Muscle layer of colon (tissue), 2 donors: ENCODE results near the gene GPR142.
"Not testable (repeated sequence)": the region's sequence is repeated elsewhere in the genome, so short reads cannot be mapped to it uniquely, and the experiment has no call there.

Experiments
- H3K27ac ChIP-seq: one replicate; pipeline ENCODE4 v1.7.0; 2013; ENCODE audit warnings: low read depth, mild to moderate bottlenecking, low read length, moderate library complexity
- H3K27me3 ChIP-seq, 2 donors: one replicate each; pipeline ENCODE4 v1.7.0; 2013; ENCODE audit warnings: low read length in 2 of 2, mild to moderate bottlenecking in 2 of 2; ENCODE audit not compliant: insufficient read depth in 2 of 2, control insufficient read depth in 1 of 2
- H3K36me3 ChIP-seq: one replicate; pipeline ENCODE4 v1.7.0; 2013; ENCODE audit warnings: mild to moderate bottlenecking, low read length; ENCODE audit not compliant: insufficient read depth
- H3K4me1 ChIP-seq: one replicate; pipeline ENCODE4 v1.7.0; 2013; ENCODE audit warnings: mild to moderate bottlenecking, low read length; ENCODE audit not compliant: insufficient read depth
- H3K4me3 ChIP-seq, 2 donors: one replicate each; pipeline ENCODE4 v1.7.0; 2013; ENCODE audit warnings: low read length in 2 of 2, low read depth in 1 of 2, mild to moderate bottlenecking in 1 of 2, moderate library complexity in 1 of 2
- H3K9ac ChIP-seq: one replicate; pipeline ENCODE4 v1.7.0; 2013; ENCODE audit warnings: low read length
- H3K9me3 ChIP-seq: one replicate; pipeline ENCODE4 v1.7.0; 2013; ENCODE audit warnings: mild to moderate bottlenecking, low read length
- donor health status: abdominal sarcoma.
- donor health status: Adenocarcinoma of cecum.

GPR142 gene

GRCh38 chr17:74403512-74404137 lies 36.3 kb downstream of the GPR142 start:
- Histone ChIP-seq H3K27me3 (peaks cover 0 to 5% of the 10 kb centered on the region in 2 donors), H3K9ac (no peak overlapping the region), H3K4me1 (no peaks in the 10 kb centered on the region), H3K27ac (no peak overlapping the region), H3K36me3 (no peaks in the 10 kb centered on the region), H3K9me3 (no peaks in the 10 kb centered on the region), H3K4me3 (no peak overlapping the region)

DNA sequence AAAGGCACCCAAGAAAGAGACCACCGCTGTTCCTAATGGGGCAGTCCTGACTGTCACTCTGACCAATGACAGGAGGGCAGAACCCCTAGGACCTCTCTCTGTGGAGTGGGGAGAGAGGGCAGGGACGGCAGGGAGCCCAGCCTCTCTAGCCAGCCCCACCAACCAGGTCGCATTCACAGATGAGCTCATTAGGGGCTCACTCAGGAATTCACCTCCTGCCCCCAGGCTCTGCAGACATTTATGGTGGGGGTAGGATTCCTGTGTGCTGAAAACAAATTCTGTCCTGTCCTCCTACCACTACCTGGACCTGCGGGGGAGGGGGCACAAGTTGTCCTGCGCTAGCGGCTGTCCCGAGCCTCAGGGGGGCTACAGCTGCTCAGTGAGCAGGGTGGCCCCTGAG lies 36.9 kb downstream of the GPR142 start:
- Histone ChIP-seq H3K36me3 (no peaks in the 10 kb centered on the region), H3K4me3 (no peak overlapping the region), H3K27me3 (peaks cover 0 to 5% of the 10 kb centered on the region in 2 donors), H3K27ac (no peak overlapping the region), H3K9ac (no peak overlapping the region), H3K4me1 (no peaks in the 10 kb centered on the region), H3K9me3 (no peaks in the 10 kb centered on the region)

DNA sequence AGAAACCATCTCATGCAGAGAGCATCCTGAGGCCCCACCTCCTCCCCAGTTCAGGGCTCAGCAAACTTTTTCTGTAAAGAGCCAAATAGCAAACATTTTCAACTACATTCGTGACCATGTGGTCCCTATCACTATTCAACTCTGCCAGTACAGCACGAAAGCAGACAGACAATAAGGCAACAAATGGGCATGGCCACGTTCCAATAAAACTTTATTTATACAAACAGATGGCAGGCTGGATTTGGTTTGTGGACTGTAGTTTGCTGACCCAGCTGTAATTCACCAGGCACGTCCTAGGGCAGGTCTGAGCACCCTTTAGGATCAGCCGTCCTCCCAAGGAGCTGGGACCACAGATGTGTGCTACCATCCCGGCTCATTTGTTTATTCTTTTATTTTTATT lies 37.5 kb downstream of the GPR142 start:
- Histone ChIP-seq H3K27me3 (peaks cover 0 to 5% of the 10 kb centered on the region in 2 donors), H3K9me3 (no peaks in the 10 kb centered on the region), H3K36me3 (no peaks in the 10 kb centered on the region), H3K27ac (no peak overlapping the region), H3K9ac (no peak overlapping the region), H3K4me1 (no peaks in the 10 kb centered on the region), H3K4me3 (no peak overlapping the region)

- H3K27me3 ChIP-seq, result not testable (repeated sequence)
Measured at GRCh38 chr17:74405311-74405710, 38.0 kb downstream of the GPR142 start.

GRCh38 chr17:74407384-74407783 lies 40.1 kb downstream of the GPR142 start:
- H3K9ac ChIP-seq, result no peak overlapping the region
- H3K4me3 ChIP-seq, result no peak overlapping the region
- H3K4me1 ChIP-seq, result no peaks in the 10 kb centered on the region
- H3K27me3 ChIP-seq, result peaks cover 0 to 5% of the 10 kb centered on the region in 2 donors
- H3K27ac ChIP-seq, result no peak overlapping the region
- no peaks in the 10 kb centered on the region for H3K36me3 ChIP-seq
- no peaks in the 10 kb centered on the region for H3K9me3 ChIP-seq

More at GRCh38 chr17:74405311-74405710, 38.0 kb downstream of the GPR142 start:
- not testable (repeated sequence) for H3K27ac ChIP-seq, H3K4me3 ChIP-seq, H3K36me3 ChIP-seq, H3K4me1 ChIP-seq, H3K9me3 ChIP-seq, H3K9ac ChIP-seq

- Histone ChIP-seq H3K27me3 (peaks cover 0 to 5% of the 10 kb centered on the region in 2 donors), H3K4me1 (no peaks in the 10 kb centered on the region), H3K27ac (no peak overlapping the region), H3K4me3 (no peak overlapping the region), H3K36me3 (no peaks in the 10 kb centered on the region), H3K9ac (no peak overlapping the region), H3K9me3 (no peaks in the 10 kb centered on the region)
Measured at GRCh38 chr17:74408262-74408661, 41.0 kb downstream of the GPR142 start.

GRCh38 chr17:74408815-74409214 lies 41.5 kb downstream of the GPR142 start:
- Histone ChIP-seq H3K4me3 (no peak overlapping the region), H3K36me3 (no peaks in the 10 kb centered on the region), H3K27ac (no peak overlapping the region), H3K9me3 (no peaks in the 10 kb centered on the region), H3K9ac (no peak overlapping the region), H3K27me3 (no peaks in the 10 kb centered on the region), H3K4me1 (no peaks in the 10 kb centered on the region)

DNA sequence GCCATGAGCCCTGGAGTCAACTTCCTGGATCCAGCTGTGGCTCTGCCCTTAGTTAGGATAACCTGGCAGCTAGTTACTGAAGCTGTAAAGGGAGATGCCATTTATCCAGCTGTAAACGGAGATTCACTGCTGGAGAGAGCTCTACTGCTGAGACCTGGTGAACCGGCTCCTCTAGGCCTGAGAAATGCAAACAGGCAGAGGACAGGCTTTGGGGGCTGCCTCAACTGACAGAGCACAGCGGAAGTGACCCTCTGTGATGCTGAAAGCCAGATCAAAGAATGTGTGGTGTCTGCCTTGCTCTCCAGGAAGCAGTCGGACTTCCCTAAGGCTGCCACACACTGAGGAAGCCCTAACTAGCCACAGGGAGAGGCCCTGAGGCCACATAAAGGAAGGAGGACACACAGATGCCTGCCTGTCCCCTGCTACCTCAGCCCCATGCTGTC lies 42.7 kb downstream of the GPR142 start:
- no peaks in the 10 kb centered on the region for H3K27me3 ChIP-seq
- no peak overlapping the region for H3K9ac ChIP-seq
- no peak overlapping the region for H3K4me3 ChIP-seq
- no peaks in the 10 kb centered on the region for H3K9me3 ChIP-seq
- no peak overlapping the region for H3K27ac ChIP-seq
- H3K36me3 ChIP-seq, result no peaks in the 10 kb centered on the region
- no peaks in the 10 kb centered on the region for H3K4me1 ChIP-seq

GRCh38 chr17:74412581-74412980 lies 45.3 kb downstream of the GPR142 start:
- H3K9ac ChIP-seq, result no peak overlapping the region
- H3K9me3 ChIP-seq, result no peaks in the 10 kb centered on the region
- no peak overlapping the region for H3K27ac ChIP-seq
- H3K4me1 ChIP-seq, result no peaks in the 10 kb centered on the region
- H3K4me3 ChIP-seq, result no peak overlapping the region
- H3K27me3 ChIP-seq, result no peaks in the 10 kb centered on the region
- no peaks in the 10 kb centered on the region for H3K36me3 ChIP-seq

GRCh38 chr17:74413491-74413890 lies 46.2 kb downstream of the GPR142 start:
- Histone ChIP-seq H3K36me3 (no peaks in the 10 kb centered on the region), H3K9me3 (no peaks in the 10 kb centered on the region), H3K27ac (no peak overlapping the region)

DNA sequence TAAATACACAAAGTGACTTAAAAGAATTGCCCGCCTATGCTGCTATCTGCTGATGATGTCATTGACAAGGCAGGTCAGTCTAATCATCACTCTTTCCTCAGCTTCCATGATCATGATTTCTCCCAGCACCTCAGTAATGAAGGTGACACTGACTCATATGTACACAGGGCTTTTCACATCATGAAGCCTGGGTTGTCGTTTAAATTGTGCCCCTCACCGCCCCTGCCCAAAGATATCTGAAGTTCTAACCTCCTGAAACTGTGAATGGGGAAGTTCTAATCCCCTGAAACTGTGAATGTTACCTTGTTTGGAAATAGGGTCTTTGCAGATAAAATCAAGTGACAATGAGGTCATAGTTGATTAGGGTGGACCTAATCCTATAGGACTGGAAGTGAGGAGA lies 47.2 kb downstream of the GPR142 start:
- H3K9ac ChIP-seq, result no peak overlapping the region

More at GRCh38 chr17:74413491-74413890, 46.2 kb downstream of the GPR142 start:
- Histone ChIP-seq H3K4me3 (no peak overlapping the region), H3K9ac (no peak overlapping the region), H3K27me3 (no peaks in the 10 kb centered on the region), H3K4me1 (no peaks in the 10 kb centered on the region)

More for the DNA sequence above, 47.2 kb downstream of the GPR142 start:
- no peaks in the 10 kb centered on the region for H3K4me1 ChIP-seq
- no peaks in the 10 kb centered on the region for H3K9me3 ChIP-seq
- no peak overlapping the region for H3K4me3 ChIP-seq
- H3K27ac ChIP-seq, result no peak overlapping the region
- no peaks in the 10 kb centered on the region for H3K36me3 ChIP-seq
- H3K27me3 ChIP-seq, result no peaks in the 10 kb centered on the region
